ENCODE measurements around the gene TAF1.
"Not testable (repeated sequence)": the region's sequence is repeated elsewhere in the genome, so short reads cannot be mapped to it uniquely, and the experiment has no call there.

TAF1 gene

GRCh38 chrX:71439420-71439819, 73.3 kb downstream of the TAF1 start:
- no peak for DNase-seq (ENCODE audit: low spot score)

- no peak for DNase-seq (ENCODE audit: low spot score)
Observed at GRCh38 chrX:71439896-71440295, 73.7 kb downstream of the TAF1 start.

- no peak for DNase-seq (ENCODE audit: low spot score)
Observed at GRCh38 chrX:71440401-71440800, 74.2 kb downstream of the TAF1 start.

- not testable (repeated sequence) for DNase-seq (ENCODE audit: low spot score)
Observed at GRCh38 chrX:71441809-71442208, 75.7 kb downstream of the TAF1 start.

GRCh38 chrX:71450433-71451106, 84.4 kb downstream of the TAF1 start:
- no peak for DNase-seq (ENCODE audit: low spot score)

- DNase-seq (ENCODE audit: low spot score): not testable (repeated sequence)
Observed at GRCh38 chrX:71451518-71451917, 85.4 kb downstream of the TAF1 start.

- no peak for DNase-seq (ENCODE audit: low spot score)
Observed at GRCh38 chrX:71453056-71453455, 86.9 kb downstream of the TAF1 start.

- no peak for DNase-seq (ENCODE audit: low spot score)
Observed at GRCh38 chrX:71454222-71454621, 88.1 kb downstream of the TAF1 start.

GRCh38 chrX:71458866-71459265, 92.7 kb downstream of the TAF1 start:
- DNase-seq (ENCODE audit: low spot score): no peak

- DNase-seq (ENCODE audit: low spot score): no peak
Observed at GRCh38 chrX:71464968-71465367, 98.8 kb downstream of the TAF1 start.

DNA sequence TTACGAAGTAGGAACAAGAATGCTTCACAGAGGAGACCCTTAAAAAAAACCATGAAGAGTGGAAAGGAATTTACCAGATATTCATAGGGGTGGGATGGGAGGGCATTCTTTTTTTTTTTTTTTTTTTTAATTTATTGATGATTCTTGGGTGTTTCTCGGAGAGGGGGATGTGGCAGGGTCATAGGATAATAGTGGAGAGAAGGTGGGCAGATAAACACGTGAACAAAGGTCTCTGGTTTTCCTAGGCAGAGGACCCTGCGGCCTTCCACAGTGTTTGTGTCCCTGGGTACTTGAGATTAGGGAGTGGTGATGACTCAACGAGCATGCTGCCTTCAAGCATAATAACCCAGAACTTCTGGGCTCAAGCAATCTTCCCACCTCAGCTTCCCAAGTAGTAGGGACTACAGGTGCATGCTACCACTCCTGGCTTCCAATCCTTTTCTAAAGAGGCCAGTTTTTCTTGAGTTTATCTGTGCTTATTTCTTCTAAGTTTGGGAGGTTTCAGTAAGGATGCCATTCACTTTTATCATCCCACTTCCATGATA, 100.9 kb downstream of the TAF1 start:
- no peak for DNase-seq (ENCODE audit: low spot score)

GRCh38 chrX:71475785-71476540, 109.8 kb downstream of the TAF1 start:
- DNase-seq (ENCODE audit: low spot score): no peak

- DNase-seq (ENCODE audit: low spot score): no peak
Observed at GRCh38 chrX:71482228-71482958, 116.2 kb downstream of the TAF1 start.

DNA sequence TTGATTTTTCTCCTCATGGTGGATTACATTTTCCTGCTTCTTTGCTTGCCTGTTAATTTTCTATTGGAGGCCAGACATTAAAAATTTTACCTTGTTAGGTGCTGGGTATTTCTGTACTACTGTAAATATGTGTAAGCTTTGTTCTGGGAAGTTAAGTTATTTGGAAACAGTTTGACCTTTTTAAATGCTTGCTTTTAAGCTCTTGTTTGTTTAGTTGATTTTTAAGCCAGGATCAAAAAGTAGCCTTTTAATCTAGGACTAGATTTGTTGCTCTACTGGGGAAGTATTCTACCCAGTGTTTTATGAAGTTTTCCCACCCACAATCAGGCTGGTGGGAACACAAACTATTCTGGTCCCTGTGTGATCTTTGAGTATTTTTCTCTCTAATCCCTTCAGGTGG, 121.7 kb downstream of the TAF1 start:
- DNase-seq (ENCODE audit: low spot score): no peak

GRCh38 chrX:71489540-71489939, 123.4 kb downstream of the TAF1 start:
- peak; percentile 61 for DNase-seq (ENCODE audit: low spot score)

- DNase-seq (ENCODE audit: low spot score): peak; percentile 47
Observed at GRCh38 chrX:71492231-71493065, 126.3 kb downstream of the TAF1 start.

- no peak for DNase-seq (ENCODE audit: low spot score)
Observed at GRCh38 chrX:71493111-71493613, 127.0 kb downstream of the TAF1 start.

- not testable (repeated sequence) for DNase-seq (ENCODE audit: low spot score)
Observed at GRCh38 chrX:71495979-71496378, 129.8 kb downstream of the TAF1 start.

- no peak for DNase-seq (ENCODE audit: low spot score)
Observed at GRCh38 chrX:71496476-71496875, 130.3 kb downstream of the TAF1 start.

DNA sequence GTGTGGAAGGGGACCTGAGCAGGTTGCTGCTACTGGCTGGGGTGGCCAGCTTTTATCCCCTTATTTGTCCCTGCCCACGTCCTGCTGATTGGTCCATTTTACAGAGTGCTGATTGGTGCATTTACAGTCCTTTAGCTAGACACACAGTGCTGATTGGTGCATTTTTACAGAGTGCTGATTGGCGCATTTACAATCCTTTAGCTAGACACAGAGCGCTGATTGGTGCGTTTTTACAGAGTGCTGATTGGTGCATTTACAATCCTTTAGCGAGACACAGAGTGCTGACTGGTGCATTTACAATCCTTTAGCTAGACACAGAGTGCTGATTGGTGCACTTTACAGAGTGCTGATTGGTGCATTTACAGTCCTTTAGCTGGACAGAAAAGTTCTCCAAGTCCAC, 135.9 kb downstream of the TAF1 start:
- not testable (repeated sequence) for DNase-seq (ENCODE audit: low spot score)

DNA sequence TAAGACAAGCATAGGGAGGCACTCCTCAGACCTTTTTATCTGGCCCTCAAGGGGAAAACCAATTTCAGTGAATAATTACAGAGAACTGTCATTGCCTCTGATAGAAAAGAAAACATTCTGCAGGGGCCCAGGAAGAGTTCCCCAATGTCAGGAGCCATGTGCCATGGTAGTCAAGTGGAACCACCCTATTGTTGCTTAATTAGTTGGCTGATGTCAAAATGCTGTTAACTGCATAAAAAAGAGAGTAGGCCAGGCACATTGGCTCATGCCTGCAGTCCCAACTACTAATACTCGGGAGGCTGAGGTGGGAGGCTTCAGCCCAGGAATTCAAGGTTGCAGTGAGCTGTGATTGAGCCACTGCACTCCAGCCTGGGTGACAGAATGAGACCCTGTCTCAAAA, 138.2 kb downstream of the TAF1 start:
- no peak for DNase-seq (ENCODE audit: low spot score)

GRCh38 chrX:71509289-71509688, 143.1 kb downstream of the TAF1 start:
- no peak for DNase-seq (ENCODE audit: low spot score)

Data from GM03348 (cell line).